DMS79 (cell line): ENCODE measurements around the gene USH1C.

Experiments used
- DNase-seq: peaks from one replicate; lab custom pipeline; 2025; lab: John Stamatoyannopoulos, UW

USH1C gene

GRCh38 chr11:17547051-17547577, 2.9 kb upstream of the USH1C start, which contains the start of gene OTOG:
OTOG (plus strand) TSS chr11:17547259; CDS start chr11:17547373, 114 bp downstream.
- peak; percentile 82 for DNase-seq

DNA sequence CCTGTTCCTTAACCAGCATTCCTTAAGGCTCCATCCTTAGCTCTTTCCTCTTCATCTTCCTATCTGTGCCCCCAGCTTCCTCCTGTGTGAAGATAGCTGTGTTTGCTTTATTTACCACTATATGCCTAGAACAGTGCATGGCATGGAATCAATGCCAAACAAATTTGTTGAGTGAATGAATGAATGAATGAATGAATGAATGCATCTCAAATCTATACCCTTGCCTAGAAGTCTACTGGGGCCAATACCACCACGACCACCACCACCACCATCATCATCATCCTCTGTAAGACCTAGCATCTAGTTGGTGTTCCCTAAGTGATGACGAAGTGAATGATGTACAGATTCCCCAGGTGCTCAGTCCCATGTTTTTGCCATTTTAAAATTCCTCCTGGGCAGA, 2.0 kb upstream of the USH1C start:
- DNase-seq: no peak

DNA sequence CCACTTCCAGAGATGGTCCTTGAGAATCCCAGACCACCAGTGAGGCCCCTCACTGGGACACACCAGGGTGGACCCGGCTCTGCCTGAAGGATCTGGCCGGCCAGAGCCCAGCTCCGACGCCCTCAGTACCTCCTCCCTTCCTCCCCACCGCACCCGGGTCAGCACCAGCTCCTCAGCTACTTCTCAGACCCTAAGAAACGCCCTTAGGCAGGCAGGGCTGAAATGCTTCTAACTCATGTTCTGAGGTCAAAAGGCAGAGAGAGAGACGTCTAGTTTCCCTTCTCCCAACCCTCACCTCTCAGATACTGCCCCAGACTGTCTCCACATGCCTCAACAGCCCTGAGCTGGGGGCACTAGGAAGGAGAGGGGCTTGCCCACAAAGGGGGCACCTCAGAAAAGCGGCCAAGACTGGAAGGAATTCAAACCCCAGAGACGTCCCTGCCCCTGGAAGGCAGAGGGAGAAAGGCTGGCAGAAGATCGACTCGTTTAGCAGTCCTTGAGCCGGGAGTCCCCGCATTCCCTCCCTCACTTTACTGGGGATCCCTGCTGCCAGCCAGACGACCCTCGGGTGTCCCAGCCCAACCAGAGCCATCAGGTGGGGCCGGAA, 539 bp downstream of the USH1C start:
- no peak for DNase-seq

- no peak for DNase-seq
These were observed 1.2 kb downstream of the USH1C start for GRCh38 chr11:17543041-17543440.

DNA sequence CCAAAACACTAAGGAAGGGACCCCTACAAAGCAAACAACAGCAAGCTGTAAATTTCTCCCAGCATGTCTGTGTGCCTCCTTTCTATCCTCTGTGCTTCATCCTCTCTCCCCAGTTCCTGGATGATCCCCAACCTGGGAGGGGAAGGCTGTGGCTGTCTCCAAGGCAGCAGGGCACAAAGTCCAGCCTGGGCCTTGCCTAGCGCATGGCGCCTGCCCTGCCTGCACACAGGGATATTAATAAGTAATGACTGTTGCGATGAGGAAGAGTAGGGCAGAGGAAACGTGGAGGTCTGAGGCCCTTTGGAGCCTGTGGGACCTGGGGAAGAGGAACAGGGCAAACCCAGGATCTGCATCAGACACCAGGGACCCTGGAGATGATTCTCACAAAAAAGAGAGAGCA, 2.0 kb downstream of the USH1C start:
- DNase-seq: no peak

- DNase-seq: no peak
These were observed 2.8 kb downstream of the USH1C start for GRCh38 chr11:17541330-17541885.

DNA sequence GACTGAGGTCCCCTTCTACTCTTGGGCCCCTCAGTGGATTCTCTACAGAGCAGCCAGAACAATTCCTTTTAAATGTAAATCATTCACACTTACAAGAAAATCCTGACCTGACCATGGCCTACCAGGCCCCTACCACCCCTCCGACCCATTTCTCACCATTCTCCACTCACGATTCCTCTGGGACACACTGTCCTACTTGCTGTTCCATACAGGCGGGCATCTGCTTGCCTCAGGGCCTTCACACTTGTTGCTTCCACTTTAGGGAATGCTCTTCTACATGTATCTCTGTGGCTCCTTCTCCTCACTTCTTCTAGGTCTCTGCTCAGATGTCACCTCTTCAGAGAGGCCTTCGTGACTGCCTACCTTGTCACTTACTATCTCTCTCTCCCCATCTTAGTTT, 3.4 kb downstream of the USH1C start:
- DNase-seq: no peak

- no peak for DNase-seq
These were observed 5.5 kb downstream of the USH1C start for GRCh38 chr11:17538731-17539130.

DNA sequence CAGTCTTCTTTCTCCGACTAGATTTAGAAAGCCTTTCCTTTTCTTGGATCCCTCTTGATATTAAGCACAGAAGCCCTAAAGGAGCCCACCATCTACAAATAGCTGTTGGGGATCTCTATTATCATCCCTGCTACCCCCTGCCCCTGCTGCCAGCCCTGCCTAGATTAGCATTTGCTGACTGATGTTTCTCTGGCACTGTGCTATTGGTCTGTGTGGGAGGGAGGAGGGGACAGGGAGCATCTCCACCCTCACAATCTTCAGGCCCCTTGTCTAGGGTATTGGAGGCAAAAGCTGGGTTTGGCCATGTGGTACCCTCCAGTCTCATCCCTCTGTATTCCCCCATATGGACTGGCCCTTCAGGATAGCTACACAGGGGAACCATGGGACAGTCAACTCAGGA, 6.2 kb downstream of the USH1C start:
- DNase-seq: no peak

- DNase-seq: no peak
These were observed 7.0 kb downstream of the USH1C start for GRCh38 chr11:17537261-17537660.

DNA sequence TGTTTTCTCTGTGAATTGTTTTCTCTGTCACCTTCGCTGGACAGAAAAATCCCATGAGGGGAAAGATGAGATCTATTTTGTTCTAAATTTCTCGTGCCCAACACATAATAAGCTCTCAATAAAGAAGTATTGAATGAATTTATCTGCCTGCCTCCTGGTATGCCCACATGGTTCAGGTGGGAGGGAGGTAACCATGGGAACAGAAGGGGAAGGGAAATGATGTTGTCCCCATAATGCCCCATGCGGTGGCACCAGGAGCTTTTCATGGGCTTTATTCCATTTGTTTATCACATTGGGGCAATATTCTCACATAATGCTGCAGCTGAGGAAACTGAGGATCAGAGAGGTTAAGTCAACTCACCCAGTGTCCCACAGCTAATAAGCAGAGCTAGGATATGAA, 8.7 kb downstream of the USH1C start:
- DNase-seq: no peak

- no peak for DNase-seq
These were observed 10.3 kb downstream of the USH1C start for GRCh38 chr11:17533778-17534415.

DNA sequence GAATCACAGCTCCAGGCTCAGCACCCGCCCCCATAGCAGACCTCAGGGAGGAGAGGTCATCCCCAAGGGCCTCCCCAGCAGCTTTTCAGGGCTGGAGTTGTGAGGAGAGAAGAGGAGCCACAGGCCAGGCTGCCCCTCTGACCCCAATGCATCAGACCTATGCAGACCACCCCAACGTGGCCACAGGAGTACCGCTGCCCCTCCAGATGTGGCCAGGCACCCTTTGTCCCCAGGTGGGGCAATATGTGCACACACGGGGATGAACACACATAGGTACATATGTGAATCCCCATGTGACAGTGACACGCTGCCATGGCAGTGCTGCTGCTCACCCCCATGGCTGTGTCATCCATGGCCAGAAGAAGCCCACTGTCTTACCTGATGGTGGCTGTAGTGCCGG, 10.9 kb downstream of the USH1C start:
- DNase-seq: no peak

DNA sequence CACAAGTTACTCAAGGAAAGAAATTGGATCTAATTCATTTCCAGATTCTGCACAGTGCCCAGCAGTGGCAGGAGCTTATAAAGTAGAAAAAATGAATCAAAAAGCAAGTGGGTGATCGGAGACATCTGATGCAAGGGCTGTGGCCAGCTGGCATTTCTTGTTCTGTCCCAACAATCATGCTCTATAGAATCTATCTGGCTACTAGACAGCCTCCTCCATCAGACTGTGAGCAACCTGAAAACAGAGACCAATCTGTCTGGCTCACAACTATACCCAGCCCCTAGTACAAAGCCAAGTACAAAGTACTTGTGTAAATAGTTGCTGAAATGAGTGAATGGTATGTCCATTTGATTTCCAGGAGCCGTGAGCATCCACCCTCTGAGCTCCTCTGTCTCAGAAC, 11.4 kb downstream of the USH1C start:
- no peak for DNase-seq

DNA sequence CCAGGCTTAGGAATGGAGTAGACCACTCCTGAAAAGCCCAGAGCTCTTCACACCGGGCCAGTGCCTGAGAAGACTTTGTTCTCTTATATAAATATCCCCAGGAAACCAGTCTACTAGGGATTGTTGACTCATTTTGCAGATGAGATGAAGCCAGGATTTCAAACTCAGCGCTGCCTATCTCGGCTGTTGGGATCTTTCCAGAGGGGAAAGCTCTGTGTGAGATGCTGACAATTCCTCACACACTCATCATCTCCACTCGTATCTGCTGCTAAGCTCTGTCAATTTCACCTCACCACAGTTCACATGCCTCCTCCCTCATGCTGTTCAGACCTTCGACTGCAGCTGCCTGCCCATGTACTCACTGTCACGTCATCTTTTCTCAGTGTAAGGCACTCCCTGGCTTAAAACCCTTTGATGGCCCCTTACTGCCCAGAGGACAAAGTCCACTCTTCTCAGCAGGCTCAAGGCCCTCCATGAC, 12.5 kb downstream of the USH1C start:
- no peak for DNase-seq

DNA sequence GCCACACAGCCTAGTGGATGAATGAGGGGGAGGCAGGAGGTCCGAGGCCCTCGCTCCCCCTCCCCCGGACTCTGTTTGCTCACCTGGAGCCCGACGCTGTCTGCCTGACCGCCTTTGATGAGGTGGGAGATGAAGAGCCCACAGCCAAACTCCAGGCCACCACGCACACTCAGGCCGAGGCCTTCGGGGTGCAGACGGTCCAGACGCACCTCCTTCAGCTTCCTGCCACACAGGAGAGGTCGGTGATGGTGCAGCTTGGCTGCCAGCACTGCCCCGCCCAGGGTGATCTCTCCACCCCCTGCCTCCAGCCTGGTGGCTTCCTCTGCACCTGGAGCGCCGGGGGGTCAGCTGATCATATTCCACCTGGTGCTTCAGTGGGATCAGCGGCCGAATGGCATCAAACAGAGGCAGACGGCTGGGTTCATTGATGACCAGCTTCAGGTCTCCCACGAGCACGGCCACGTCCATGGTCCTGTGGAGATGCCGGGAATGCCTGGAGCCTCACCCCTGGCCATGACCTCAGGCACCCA, 13.1 kb downstream of the USH1C start:
- peak; percentile 11 for DNase-seq

- DNase-seq: no peak
These were observed 14.4 kb downstream of the USH1C start for GRCh38 chr11:17529844-17530185.

GRCh38 chr11:17528906-17529843, 15.0 kb downstream of the USH1C start:
- peak; percentile 41 for DNase-seq

- DNase-seq: no peak
These were observed 16.0 kb downstream of the USH1C start for GRCh38 chr11:17528181-17528691.

DNA sequence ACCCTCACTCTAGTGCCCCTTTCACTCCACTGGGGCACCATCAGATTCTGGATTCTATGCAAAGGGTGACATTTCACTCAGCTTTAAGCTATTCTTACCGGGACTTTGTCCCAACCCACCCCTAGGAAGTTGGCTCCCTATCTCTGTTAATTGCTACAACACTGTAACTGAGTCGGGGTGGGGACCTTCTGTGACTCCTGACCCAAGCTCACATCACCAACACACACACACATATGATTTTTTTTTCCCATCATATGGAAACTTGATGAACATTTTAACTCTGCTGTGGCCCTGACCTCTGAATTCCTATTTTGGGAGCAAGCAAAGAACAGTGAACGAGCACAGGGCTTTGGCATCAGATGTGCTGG, 16.6 kb downstream of the USH1C start:
- DNase-seq: no peak

DNA sequence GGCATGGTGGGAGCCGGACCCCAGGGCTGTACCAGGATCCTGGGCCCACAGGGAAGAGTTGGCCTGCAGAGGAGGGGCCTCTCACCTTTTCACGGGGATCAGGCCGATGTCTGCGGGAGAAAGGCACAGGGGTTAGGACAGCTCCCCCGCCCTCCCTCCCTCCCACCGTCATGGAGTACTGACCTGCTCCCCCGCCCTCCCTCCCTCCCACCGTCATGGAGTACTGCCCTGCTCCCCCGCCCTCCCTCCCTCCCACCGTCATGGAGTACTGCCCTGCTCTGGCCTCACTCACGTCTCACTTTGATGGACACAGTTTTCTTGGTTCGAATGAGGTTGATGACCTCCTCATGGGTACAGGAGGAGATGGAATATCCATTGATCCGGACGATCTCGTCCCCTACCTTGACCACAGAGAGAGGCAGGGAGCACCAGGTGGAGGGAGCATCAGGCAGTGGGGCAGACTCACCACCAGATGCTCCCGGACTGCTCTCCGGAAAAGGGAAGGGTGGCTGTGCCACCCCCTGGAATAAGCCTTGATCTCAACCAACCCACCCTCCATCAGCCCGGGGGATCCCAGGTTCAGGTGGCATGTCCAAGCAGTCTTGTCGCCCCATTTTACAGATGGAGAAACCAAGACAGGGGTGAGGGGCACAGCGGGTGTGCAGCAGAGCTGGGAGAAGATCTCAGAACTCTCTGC, 17.1 kb downstream of the USH1C start:
- no peak for DNase-seq
